ENCODE results near the gene BUB1.
A peak's percentile ranks its signal among the peaks of the same experiment; 100 is the strongest.

DNA sequence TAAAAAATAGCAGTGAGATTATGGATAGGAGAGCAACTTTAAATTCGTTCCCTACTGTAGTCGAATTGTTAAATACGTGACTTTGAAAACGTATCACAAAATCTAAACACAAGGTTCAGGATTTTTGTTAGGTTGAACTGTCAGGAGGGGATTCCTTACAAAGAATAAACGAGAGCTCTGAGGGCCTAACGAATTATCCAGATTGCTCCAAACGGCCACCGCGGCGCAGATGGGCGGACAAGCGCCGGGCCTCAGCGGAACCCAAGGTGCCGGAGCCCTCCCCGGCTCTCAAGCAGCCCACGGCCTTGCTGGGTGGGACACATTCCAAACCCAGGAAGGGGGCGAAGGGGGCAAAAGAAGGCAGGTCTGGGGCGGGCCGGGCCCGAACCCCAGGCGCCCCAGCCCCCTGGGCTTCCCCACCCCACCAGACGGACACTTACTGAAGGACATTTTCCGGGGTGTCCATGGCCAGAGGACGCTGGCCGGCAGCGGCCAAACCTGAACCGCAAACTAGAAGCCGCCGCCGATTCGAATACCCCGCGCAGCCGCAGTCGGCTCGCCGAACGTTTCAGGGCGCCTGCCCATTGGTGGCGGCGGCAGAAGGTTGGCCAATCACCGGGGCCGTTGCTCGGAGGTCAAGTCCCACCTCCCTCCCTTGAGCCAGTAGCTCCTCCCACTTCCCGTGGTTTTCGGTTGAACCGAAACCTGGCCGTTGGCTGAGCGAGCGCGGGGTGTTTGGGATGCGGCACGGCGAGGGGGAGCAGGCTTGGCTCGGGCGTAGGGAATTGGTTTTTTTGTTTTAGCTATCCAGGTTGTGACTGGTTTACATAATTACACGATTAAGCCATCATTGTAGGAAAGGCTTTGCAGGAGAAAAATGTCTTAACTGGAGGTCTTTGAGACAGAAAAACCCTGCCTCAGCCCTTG lies at the start of gene BUB1:
- TF ChIP-seq EHMT2 (IDR thresholded peaks at IDR 0.05; ENCODE audit: low read depth), result no peak
- TF ChIP-seq, protein P1, sequence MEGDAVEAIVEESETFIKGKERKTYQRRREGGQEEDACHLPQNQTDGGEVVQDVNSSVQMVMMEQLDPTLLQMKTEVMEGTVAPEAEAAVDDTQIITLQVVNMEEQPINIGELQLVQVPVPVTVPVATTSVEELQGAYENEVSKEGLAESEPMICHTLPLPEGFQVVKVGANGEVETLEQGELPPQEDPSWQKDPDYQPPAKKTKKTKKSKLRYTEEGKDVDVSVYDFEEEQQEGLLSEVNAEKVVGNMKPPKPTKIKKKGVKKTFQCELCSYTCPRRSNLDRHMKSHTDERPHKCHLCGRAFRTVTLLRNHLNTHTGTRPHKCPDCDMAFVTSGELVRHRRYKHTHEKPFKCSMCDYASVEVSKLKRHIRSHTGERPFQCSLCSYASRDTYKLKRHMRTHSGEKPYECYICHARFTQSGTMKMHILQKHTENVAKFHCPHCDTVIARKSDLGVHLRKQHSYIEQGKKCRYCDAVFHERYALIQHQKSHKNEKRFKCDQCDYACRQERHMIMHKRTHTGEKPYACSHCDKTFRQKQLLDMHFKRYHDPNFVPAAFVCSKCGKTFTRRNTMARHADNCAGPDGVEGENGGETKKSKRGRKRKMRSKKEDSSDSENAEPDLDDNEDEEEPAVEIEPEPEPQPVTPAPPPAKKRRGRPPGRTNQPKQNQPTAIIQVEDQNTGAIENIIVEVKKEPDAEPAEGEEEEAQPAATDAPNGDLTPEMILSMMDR (IDR thresholded peaks at IDR 0.05), result no peak
- TF ChIP-seq, protein P2, sequence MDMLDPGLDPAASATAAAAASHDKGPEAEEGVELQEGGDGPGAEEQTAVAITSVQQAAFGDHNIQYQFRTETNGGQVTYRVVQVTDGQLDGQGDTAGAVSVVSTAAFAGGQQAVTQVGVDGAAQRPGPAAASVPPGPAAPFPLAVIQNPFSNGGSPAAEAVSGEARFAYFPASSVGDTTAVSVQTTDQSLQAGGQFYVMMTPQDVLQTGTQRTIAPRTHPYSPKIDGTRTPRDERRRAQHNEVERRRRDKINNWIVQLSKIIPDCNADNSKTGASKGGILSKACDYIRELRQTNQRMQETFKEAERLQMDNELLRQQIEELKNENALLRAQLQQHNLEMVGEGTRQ (IDR thresholded peaks at IDR 0.05), result no peak
- no peak for TF ChIP-seq ELK1 (IDR thresholded peaks at IDR 0.05; ENCODE audit: low read depth, low read length)
- no peak for TF ChIP-seq NR3C1 (IDR thresholded peaks at IDR 0.05)
- no peak for TF ChIP-seq RAD21 (conservative IDR thresholded peaks at IDR 0.05 in 1 of 2, IDR thresholded peaks at IDR 0.05 in 1 of 2)
- TF ChIP-seq EP300 (IDR thresholded peaks at IDR 0.05), result no peak
- TF ChIP-seq REST (IDR thresholded peaks at IDR 0.05), result 0 out of 2 replicates have a peak, but pooled peaks have one; percentile 15
- TF ChIP-seq CHD2 (IDR thresholded peaks at IDR 0.05; ENCODE audit: low read length, partially characterized antibody), result no peak
- peak; percentile 43; the same call in 1 of the 2 replicates for TF ChIP-seq MAX (IDR thresholded peaks at IDR 0.05)
- TF ChIP-seq MAZ (IDR thresholded peaks at IDR 0.05; ENCODE audit: borderline replicate concordance, low read depth, low read length), result no peak
- TF ChIP-seq POLR2A (IDR thresholded peaks at IDR 0.05; ENCODE audit: low read length), result peak; percentile 88
- no peak; the same call in 1 of the 2 replicates for TF ChIP-seq KDM1A (IDR thresholded peaks at IDR 0.05; ENCODE audit: low read depth)
- no peak for TF ChIP-seq CEBPB (IDR thresholded peaks at IDR 0.05)

Data from A549 (cell line).